Cardiac septum (tissue), 1 donor: ENCODE results near the gene UGCG. TPM values are rescaled to one million over a fixed set of nuclear protein-coding genes. Genes with fewer than 3 reads are reported as not detected.

Source experiments
- DNase-seq: peaks from one replicate; pipeline ENCODE4 v3.0.0-alpha.2; 2020; ENCODE audit warnings: low spot score
- intact Hi-C: fragments of 100-400 bp; cut with DNase I; formaldehyde crosslinking; loops from one replicate; pipeline ENCODE4 v1.14.0; 2022
- total RNA-seq: library from RNA; stranded (reverse); fragmentation: NEBNext Ultra II Directional; extraction: Animal tissue kit (Norgen Biotek cat#: 25700); gene quantifications from one replicate; pipeline ENCODE4 v1.2.1, GENCODE V29; 2021
- donor health status: DM: no; HTN: no; CAD: no.

Gene UGCG
- total RNA-seq, 1 donor from 2014 or later: 28.6 TPM

DNA sequence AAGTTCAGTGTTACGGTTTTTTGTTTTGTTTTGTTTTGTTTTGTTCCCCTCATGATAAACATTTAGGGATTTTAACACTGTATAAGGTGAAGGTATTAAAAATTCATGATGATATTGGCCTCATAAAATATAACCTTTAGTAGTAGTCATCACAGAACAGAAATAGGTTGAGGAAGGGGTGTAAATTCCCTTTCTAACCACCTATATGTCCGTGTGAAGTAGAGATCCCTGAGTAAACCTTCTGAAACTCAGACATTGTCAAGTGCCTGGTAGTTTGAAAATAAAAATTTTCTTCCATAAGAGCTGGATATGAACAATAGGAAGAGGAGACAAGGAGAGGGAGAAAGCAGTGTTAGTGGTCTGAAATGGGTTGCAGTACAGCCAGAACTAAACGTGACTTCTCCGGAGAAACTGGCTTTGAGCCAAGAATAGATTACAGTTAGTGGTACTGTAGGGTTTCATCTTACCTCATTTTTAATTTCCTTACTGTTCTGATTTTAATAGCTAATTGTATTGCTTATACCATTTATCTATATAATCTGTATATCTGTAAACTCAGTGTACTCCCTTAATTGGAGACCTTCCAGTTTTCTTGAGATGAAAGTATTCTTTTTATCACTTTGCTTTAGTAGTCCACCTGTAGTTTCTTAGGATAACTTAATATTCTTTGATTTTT is 18.3 kb downstream of the UGCG start:
- intact Hi-C loops: loop anchor here (5.0 kb wide), 1 partner anchor 42 kb away; no protein-coding TSS in a partner anchor
- no peak for DNase-seq

DNA sequence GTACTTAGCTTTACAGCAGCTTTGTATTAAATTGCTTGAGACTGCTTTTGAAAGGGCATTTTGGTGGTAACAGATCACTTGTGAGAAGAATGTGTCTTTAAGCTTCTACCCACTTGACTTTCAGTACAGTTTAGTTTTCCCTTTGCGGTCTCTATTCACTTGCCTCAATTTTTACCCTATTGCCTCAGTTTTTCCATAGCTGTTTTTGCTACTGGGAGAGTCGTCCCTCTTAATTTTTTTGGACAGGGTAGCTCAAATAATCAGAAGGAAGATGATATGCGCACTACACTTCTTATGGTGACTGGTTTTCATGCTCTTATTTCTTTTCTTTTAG is 18.8 kb downstream of the UGCG start:
- DNase-seq: no peak
- intact Hi-C loops: loop anchor here (5.0 kb wide), 1 partner anchor 42 kb away; no protein-coding TSS in a partner anchor

DNA sequence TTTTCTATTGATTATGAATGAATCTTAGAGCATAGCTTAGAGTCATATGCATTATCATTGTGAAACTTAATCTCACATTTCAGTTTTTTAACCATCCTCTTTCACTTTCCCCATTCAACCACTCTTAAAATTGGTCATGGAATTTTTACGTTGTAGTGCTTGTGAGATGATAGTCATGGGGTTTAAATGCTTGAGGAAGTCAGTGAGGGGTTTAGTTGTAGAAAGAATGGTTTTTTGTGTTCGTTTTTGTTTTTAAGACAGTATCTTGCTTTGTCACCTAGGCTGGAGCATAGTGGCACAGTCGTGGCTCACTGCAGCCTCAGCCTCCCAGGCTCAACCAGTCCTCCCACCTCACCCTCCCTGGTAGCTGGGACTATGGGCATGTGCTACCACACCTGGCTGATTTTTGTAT is 19.6 kb downstream of the UGCG start:
- DNase-seq: no peak
- intact Hi-C loops: loop anchor here (5.0 kb wide), 1 partner anchor 41 kb away; no protein-coding TSS in a partner anchor

DNA sequence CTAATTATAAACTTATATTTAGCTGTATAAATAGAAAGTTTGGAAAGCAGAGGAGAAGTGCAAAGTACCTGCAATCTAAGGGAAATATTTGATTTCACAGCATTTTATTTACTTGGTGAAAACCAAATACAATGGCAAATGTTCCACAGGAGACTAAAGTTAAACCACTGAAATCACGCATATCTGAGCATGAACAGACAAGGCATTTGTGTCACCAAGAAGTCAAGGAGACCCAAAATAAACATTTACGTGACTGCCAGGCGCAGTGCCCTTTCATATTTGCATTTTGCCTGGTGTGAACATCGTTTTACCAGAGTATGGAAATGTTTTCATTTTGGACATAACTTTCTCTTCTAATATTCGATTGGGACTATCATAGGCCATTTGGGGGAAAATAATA is 20.6 kb downstream of the UGCG start:
- no peak for DNase-seq
- intact Hi-C loops: loop anchor here (5.0 kb wide), 1 partner anchor 40 kb away; no protein-coding TSS in a partner anchor

DNA sequence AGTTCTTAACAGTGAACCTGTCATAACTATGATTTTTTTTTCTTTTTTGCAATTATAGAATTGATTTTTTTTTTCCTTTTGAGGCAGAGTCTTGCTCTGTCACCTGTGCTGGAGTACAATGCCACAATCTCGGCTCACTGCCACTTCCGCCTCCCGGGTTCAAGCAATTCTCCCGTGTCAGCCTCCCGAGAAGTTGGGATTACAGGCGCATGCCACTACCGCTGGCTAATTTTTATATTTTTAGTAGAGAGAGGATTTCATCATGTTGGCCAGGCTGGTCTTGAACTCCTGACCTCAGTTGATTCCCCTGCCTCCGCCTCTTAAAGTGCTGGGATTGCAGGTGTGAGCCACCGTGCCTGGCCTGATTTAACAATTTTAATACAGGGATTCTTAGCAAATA is 21.4 kb downstream of the UGCG start:
- intact Hi-C loops: loop anchor here (5.0 kb wide), 1 partner anchor 39 kb away; no protein-coding TSS in a partner anchor
- DNase-seq: no peak

DNA sequence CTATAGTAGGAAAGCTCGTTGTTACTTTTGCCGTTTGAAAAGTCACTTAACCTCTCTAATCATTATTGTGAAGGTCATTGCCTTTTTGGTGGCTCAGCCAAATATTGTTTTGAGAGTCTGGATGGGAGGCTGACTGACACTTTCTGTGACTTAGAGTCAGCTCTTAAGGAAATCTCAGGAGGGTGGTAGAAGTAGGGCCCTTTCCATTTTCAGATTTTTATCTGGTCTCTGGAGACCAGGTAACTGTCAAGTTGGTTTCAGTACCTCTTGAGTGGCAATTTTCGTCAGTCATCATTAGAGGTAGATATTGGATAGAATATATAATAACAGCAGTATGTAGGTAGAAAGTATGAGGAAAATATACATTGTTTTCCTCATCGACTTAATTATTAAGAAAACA is 23.3 kb downstream of the UGCG start:
- no peak for DNase-seq
- intact Hi-C loops: loop anchor here (5.0 kb wide), 1 partner anchor 37 kb away; no protein-coding TSS in a partner anchor

DNA sequence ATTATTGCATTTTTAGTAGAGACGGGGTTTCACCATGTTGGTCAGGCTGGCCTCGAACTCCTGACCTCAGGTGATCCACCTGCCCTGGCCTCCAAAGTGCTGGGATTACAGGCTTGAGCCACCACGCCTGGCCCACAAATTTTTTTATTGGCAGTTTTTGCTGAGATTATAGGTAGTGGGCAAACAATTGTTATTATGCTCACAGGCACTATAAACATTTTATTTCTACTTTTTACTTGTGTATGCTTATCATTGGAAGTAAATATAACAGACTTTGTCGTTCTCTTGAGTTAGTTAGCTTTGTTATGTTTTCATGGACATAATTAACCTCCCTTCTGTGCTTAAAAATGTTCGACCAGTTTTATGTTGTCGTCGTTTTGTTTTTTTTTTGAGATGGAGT is 23.9 kb downstream of the UGCG start:
- DNase-seq: no peak
- intact Hi-C loops: no loop called here

DNA sequence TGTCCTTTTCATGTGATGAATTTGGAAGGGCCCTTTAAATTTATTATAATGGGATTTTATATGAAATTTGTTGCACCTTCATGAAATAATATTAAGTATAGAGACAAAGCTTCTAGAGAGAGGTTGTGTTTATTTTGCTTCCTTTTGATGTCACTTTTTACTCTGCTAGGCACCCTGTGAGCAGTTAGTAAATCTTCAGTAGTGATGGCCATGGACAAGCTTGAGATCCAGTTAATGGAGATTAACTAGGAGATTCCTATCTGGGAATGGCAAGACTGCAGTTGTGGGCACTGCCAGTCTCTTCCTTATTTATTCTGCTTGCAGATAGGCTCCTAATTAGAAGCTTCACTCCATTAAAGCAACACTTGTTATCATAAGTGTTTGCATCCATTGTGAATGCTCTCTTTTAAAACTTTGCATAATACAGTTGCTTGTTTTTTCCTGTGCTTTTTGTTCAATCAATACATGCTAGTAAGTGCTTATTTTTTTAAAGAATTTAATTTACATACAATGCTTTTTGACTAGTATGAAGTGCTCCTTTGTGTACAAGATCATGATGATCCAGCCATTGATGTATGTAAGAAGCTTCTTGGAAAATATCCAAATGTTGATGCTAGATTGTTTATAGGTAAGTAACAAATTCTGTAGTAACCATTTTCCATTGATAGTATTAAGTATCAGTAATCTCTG is 25.9 kb downstream of the UGCG start:
- intact Hi-C loops: no loop called here
- no peak for DNase-seq

DNA sequence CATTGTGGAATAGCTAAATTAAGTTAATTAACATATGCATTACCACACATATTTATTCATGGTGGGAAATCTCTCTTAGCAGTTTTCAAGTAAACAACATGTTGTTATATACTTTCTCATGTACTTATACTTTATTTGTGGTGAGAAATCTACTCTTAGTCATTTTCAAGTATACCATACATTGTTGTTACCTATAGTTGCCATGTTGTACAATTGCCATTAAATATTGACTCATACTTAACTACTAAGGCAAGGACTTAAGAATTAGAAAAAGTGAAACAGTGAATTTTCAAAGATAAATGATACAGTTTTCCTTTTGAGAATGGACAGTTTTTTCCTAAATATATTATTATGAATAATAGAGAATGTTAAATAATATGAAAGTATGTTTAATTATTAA is 27.7 kb downstream of the UGCG start:
- intact Hi-C loops: no loop called here
- no peak for DNase-seq

DNA sequence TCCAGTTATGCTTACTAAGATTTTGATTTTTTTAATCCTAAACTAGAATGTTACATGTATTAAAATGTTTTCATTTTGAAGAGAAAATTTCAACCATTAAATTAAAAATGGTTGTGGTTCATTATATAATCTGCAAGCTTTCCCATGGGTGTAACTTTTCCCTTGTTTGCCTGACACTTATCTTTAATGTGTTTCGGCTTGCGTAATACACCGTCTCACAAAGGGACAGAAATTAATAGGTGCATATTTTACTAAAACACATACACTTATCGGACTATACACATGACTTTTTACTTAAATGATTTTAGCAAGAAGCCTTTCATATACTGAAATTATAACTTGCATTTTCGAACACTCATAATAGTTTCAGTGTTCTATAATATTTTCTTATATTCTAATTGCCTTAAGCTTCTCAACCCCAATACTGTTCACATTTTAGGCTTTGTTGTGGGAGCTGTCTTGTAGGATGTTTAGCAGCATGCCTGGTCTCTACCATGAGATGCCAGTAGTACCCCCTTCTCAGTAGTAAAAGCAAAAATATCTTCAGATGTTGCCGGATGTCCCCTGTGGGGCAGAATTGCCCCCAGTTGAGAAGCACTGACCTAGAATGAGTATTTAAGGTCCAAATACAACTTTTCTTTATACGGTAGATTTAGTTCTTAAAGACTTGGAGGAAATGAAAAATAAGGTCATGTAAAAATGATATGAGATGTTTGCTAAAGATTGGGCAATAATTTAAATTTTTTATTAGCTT is 28.6 kb downstream of the UGCG start:
- intact Hi-C loops: no loop called here
- DNase-seq: no peak

DNA sequence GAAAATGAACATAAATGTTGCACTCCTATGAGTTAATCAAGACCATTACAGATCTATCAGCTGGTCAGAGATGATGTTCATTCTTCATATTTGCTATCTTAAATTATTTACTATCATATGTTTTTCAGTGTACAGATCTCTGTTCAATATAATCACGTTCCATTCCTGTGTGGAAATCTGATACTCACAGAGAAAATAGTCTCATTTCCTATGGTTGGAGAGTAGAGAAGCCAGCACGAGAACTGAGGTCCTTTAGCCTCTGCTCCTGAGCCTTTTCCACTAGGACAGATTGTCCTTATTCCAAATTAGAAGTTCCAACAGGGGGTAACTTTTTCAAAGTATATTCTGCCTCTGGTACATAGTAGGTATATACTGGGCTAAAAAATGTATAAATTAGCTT is 29.2 kb downstream of the UGCG start:
- intact Hi-C loops: no loop called here
- DNase-seq: no peak

DNA sequence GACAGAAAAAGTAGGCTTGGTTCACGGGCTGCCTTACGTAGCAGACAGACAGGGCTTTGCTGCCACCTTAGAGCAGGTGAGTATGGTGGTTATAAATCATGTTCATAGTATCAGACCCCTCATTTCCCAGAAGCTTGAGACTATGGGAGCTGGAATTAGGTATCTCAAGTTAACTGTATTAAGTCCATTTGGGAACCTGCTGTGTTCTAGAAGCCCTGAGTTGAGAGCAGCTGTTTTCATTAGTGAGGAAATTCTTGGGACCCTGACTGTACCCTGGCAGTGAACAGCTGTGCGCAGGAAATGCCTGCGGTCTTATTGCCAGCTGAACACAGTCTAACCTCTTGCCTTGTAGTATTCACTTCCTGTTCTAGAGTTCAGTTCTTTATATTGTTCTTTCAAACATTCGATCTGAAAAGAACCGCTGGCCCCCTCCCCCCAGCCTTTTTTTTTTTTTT is 29.8 kb downstream of the UGCG start:
- intact Hi-C loops: no loop called here

DNA sequence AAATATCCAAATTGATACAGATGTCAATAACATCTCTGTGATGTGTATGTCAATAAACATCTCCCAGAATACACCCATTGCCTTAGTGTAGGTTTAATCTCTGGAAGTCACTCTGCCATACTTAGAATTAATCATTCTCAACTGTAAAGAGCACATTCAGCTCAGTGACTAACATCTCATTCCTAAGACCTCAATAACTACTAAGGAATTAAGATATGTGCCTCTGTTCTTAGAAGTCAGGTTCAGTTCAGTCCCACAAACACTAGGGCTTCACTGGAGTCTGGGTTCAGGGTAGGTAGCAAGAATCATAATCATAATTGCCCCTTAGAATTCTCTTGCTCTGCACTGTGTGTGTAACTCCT is 31.7 kb downstream of the UGCG start:
- intact Hi-C loops: no loop called here
- DNase-seq: no peak

More for the DNA sequence above, 29.8 kb downstream of the UGCG start:
- DNase-seq: no peak

DNA sequence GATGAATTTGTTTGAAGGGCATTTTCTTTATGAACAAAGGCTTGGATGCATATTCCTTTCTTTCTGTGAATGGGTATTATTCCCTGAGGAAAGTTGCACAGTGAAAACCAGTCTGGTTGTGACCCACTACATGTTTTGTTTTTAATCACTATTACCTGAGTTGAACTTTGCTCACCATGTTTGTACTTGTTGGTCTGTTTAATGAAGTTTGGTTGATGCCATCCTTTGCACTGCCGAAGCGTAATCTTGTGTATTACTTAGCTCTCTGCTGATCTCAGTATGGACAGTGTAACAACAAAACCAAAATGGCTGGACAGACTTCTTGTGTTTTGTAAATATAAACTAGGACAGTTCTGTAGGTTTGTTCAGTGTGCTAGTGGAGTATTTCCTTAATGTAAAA is 38.1 kb downstream of the UGCG start:
- no peak for DNase-seq
- intact Hi-C loops: no loop called here

DNA sequence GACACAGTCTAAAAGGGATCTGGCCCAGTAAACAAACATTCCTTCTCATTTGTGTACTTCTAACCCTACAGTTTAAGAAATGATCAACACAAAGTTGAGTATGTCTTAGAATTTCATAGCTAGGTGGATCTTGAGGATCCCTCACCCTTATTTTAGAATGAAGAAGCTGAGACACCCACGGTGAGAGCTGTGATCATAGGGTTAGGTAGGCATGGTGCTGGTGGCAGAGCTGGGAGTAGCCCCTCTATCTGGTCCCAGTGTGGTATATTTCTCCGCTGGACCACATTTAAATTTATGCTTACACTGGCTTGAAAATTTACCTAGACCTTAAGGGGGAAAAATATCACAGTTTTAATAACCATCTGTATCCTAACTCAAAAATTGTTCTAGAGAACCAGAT is 39.8 kb downstream of the UGCG start:
- no peak for DNase-seq
- intact Hi-C loops: no loop called here

DNA sequence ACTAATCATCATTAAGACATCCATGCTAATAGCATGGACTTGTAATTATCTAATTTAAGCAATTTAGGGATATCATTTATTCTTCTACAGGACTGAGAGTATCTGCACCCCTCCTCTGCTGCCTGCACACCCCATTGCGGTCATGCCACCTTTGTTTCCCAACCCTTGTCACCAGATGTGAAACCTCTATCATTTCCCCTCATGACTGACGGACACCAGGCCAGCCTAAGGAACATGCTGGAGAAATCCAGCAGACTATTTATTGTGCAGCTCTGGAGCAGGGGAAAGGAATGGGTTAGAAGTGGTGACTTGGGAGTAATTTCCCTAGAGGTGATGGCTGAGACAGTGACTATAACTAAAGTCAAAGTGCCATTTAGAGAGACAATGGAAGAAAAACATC is 40.7 kb downstream of the UGCG start:
- no peak for DNase-seq
- intact Hi-C loops: no loop called here

DNA sequence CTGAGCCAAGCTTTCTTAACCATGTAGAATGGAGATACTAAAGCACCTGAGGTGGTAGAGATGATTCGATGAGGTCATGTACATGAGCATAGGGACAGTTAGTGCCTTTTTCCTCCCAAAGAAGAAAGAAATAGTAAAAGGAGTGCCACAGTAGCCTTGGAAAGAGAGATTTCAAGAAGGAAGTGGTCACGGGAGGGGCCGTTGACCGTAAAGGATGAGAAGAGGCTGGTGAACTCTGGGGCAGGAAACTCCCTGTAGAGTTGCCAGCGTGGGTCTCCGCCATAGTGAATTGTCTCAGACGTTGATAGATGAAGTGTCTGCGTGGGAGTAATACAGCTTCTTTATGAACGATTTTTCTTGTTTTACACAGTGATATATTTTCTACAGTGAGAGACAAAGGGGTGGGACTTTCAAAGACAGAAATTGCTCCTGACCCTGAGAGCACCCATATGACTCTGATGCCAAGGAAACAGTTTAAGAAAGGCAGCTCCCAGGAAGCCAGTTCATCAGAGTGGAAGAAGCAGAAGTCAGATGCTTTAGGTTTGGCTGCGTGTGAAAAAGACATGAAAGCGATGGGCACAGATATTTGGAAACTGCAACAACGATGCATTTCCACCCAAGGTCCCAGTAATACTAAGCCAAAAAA is 41.3 kb downstream of the UGCG start:
- peak; percentile 81 for DNase-seq
- intact Hi-C loops: no loop called here

DNA sequence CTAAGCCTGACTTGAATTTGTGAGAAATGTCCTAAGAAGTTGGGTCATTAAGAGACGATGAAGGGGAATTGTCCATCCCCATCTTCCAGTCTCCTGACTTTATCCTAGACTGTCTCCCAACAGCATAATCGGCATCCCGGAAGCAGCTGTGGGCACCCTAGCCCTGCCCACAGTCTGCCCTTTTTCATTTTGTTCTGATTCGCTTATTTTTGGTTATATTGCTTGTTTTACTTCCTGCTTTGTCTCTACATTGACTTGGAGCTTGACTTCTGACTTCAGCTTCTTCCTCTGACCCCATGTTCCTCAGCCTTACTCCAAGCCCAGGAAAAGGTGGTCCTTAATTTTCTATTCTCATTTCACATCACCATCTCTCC is 41.8 kb downstream of the UGCG start:
- no peak for DNase-seq
- intact Hi-C loops: no loop called here

DNA sequence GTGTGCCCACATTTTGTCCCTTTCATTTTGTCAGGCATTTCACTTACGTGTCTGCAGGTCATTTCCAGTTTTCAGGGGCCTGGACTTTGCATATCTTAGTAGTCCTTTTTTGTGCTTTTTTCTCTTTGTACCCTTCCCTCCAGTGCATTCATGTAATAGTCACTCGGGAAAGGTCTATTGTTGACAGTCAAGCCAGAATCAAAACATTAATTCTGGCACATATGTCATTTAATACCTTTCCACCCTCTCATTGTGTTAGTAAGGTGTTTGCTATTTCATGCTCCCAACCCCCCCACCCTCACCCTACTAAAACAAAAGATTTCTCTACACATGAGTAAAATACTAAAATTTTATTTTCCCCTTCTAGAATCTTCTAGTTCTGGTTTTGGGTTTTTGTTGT is 42.7 kb downstream of the UGCG start:
- intact Hi-C loops: no loop called here
- DNase-seq: no peak

DNA sequence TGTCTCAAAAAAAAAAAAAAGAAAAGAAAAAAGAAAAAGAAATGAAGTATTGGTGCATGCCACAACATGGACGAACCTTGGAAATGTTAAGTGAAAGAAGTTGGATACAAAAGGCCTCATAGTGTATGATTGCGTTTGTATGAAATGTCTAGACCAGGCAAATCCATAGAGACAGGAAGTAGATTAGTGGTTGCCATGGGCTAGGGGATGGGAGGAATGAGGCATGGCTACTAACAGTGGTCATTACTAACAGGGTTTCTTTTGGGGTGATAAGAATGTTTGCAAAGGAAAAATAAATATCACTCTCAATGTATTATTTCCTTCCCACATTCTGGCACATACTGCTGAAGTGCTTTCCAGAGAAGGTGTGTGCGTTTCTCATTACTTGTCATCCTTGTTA is 44.1 kb downstream of the UGCG start:
- no peak for DNase-seq
- intact Hi-C loops: no loop called here
